ENCODE data around the gene ANXA11.
"Not testable (repeated sequence)": the region's sequence is repeated elsewhere in the genome, so short reads cannot be mapped to it uniquely, and the experiment has no call there.

Gene ANXA11

GRCh38 chr10:80137031-80137862 is 68.1 kb downstream of the ANXA11 start:
- no peaks in the 10 kb centered on the region for H3K36me3 ChIP-seq
- TF ChIP-seq CTCF (IDR thresholded peaks at IDR 0.05; ENCODE audit: low read depth, low read length), result no peak
- no peak for DNase-seq
- H3K4me3 ChIP-seq (ENCODE audit: low read depth, low read length), result no peak overlapping the region
- H3K4me1 ChIP-seq, result no peaks in the 10 kb centered on the region
- H3K27me3 ChIP-seq, result peaks cover 10% of the 10 kb centered on the region
- H3K9me3 ChIP-seq, result no peaks in the 10 kb centered on the region

- Histone ChIP-seq H3K36me3 (no peaks in the 10 kb centered on the region), H3K4me3 (ENCODE audit: low read depth, low read length) (no peak overlapping the region), H3K4me1 (no peaks in the 10 kb centered on the region), H3K9me3 (no peaks in the 10 kb centered on the region), H3K27me3 (peaks cover 12% of the 10 kb centered on the region)
- no peak for TF ChIP-seq CTCF (IDR thresholded peaks at IDR 0.05; ENCODE audit: low read depth, low read length)
- DNase-seq, result no peak
Observed at GRCh38 chr10:80136134-80136571, 69.2 kb downstream of the ANXA11 start.

GRCh38 chr10:80133687-80134086 is 71.7 kb downstream of the ANXA11 start:
- H3K4me1 ChIP-seq; H3K4me3 ChIP-seq (ENCODE audit: low read depth, low read length): not testable (repeated sequence)
- peaks cover 12% of the 10 kb centered on the region for H3K27me3 ChIP-seq

GRCh38 chr10:80133206-80133605 is 72.1 kb downstream of the ANXA11 start:
- Histone ChIP-seq H3K9me3 (no peaks in the 10 kb centered on the region), H3K36me3 (no peaks in the 10 kb centered on the region), H3K27me3 (peaks cover 12% of the 10 kb centered on the region), H3K4me3 (ENCODE audit: low read depth, low read length) (no peak overlapping the region), H3K4me1 (no peaks in the 10 kb centered on the region)
- DNase-seq, result no peak
- TF ChIP-seq CTCF (IDR thresholded peaks at IDR 0.05; ENCODE audit: low read depth, low read length), result no peak

More at GRCh38 chr10:80133687-80134086, 71.7 kb downstream of the ANXA11 start:
- not testable (repeated sequence) for H3K36me3 ChIP-seq, H3K9me3 ChIP-seq, DNase-seq

GRCh38 chr10:80132299-80133139 is 72.8 kb downstream of the ANXA11 start, which contains the start of gene PLAC9:
TSS of gene PLAC9 (plus strand) at chr10:80132730. CDS start at chr10:80132763, 33 bp downstream.
- H3K27me3 ChIP-seq, result peaks cover 12% of the 10 kb centered on the region
- no peak within 1 kb of the TSS for H3K4me3 ChIP-seq (ENCODE audit: low read depth, low read length)
- no peaks in the 10 kb centered on the region for H3K36me3 ChIP-seq
- no peak for DNase-seq
- no peaks in the 10 kb centered on the region for H3K9me3 ChIP-seq
- H3K4me1 ChIP-seq, result no peaks in the 10 kb centered on the region
- no peak for TF ChIP-seq CTCF (IDR thresholded peaks at IDR 0.05; ENCODE audit: low read depth, low read length)

GRCh38 chr10:80131499-80131901 is 73.8 kb downstream of the ANXA11 start:
- DNase-seq, result no peak
- Histone ChIP-seq H3K36me3 (no peaks in the 10 kb centered on the region), H3K4me1 (no peaks in the 10 kb centered on the region), H3K27me3 (peaks cover 12% of the 10 kb centered on the region), H3K4me3 (ENCODE audit: low read depth, low read length) (no peak overlapping the region), H3K9me3 (no peaks in the 10 kb centered on the region)
- TF ChIP-seq CTCF (IDR thresholded peaks at IDR 0.05; ENCODE audit: low read depth, low read length), result no peak
